Fibroblast of mammary gland (primary cell): Measurements from ENCODE around the gene KRT6A.
"Not testable (repeated sequence)": the region's sequence is repeated elsewhere in the genome, so short reads cannot be mapped to it uniquely, and the experiment has no call there.

Experiments
- DNase-seq: peaks from one replicate; pipeline ENCODE4 v3.0.0-alpha.2; 2010; ENCODE audit warnings: low read depth
- H3K4me3 ChIP-seq: 2 replicates; pipeline ENCODE4 v1.5.1; 2011; ENCODE audit warnings: low read depth, mild to moderate bottlenecking, low read length, moderate library complexity; ENCODE audit not compliant: control insufficient read depth
- CTCF ChIP-seq: conservative IDR thresholded peaks from 2 replicates; pipeline ENCODE4 v1.5.1; 2011; ENCODE audit warnings: low read depth, low read length, inconsistent platforms; ENCODE audit not compliant: control insufficient read depth, insufficient read depth

Gene KRT6A

GRCh38 chr12:52502877-52503276, 9.8 kb upstream of the KRT6A start:
- DNase-seq, result no peak
- no peak for TF ChIP-seq CTCF
- H3K4me3 ChIP-seq, result no peak overlapping the region

- TF ChIP-seq CTCF, result no peak
- no peak overlapping the region for H3K4me3 ChIP-seq
- peak; percentile 30 for DNase-seq
Measured at GRCh38 chr12:52501490-52501889, 8.4 kb upstream of the KRT6A start.

- not testable (repeated sequence) for DNase-seq, H3K4me3 ChIP-seq
Measured at GRCh38 chr12:52500574-52500973, 7.5 kb upstream of the KRT6A start.

- peak; percentile 77 for DNase-seq
- no peak for TF ChIP-seq CTCF
- no peak overlapping the region for H3K4me3 ChIP-seq
Measured at GRCh38 chr12:52499806-52500560, 6.9 kb upstream of the KRT6A start.

- H3K4me3 ChIP-seq, result no peak overlapping the region
- no peak for DNase-seq
- TF ChIP-seq CTCF, result no peak
Measured at GRCh38 chr12:52498946-52499345, 5.9 kb upstream of the KRT6A start.

GRCh38 chr12:52497975-52498374, 4.9 kb upstream of the KRT6A start:
- DNase-seq, result no peak
- H3K4me3 ChIP-seq, result no peak overlapping the region
- TF ChIP-seq CTCF, result no peak

- no peak overlapping the region for H3K4me3 ChIP-seq
- TF ChIP-seq CTCF, result no peak
- peak; percentile 95 for DNase-seq
Measured at GRCh38 chr12:52496590-52497071, 3.6 kb upstream of the KRT6A start.
